ENCODE measurements around the gene PAX2.

Gene PAX2

GRCh38 chr10:100793055-100793454 lies 47.7 kb downstream of the PAX2 start:
- H3K4me3 ChIP-seq (replicated peaks; ENCODE audit: insufficient read depth, low read length): no peak overlapping the region
- no peak for TF ChIP-seq POLR2AphosphoS5 (IDR thresholded peaks at IDR 0.05; ENCODE audit: low read depth)
- no peak for TF ChIP-seq GABPA (IDR thresholded peaks at IDR 0.05; ENCODE audit: low read depth)
- TF ChIP-seq SPI1 (IDR thresholded peaks at IDR 0.05; ENCODE audit: borderline replicate concordance, low read depth): no peak
- no peak for TF ChIP-seq CTCF (IDR thresholded peaks at IDR 0.05; ENCODE audit: insufficient read depth, low read length)
- TF ChIP-seq REST (IDR thresholded peaks at IDR 0.05; ENCODE audit: insufficient replicate concordance, low read depth): no peak

GRCh38 chr10:100799881-100800280 lies 54.5 kb downstream of the PAX2 start:
- no peak overlapping the region for H3K4me3 ChIP-seq (replicated peaks; ENCODE audit: insufficient read depth, low read length)
- TF ChIP-seq REST (IDR thresholded peaks at IDR 0.05; ENCODE audit: insufficient replicate concordance, low read depth) (no peak), GABPA (IDR thresholded peaks at IDR 0.05; ENCODE audit: low read depth) (no peak), SPI1 (IDR thresholded peaks at IDR 0.05; ENCODE audit: borderline replicate concordance, low read depth) (no peak), POLR2AphosphoS5 (IDR thresholded peaks at IDR 0.05; ENCODE audit: low read depth) (no peak), CTCF (IDR thresholded peaks at IDR 0.05; ENCODE audit: insufficient read depth, low read length) (no peak)
- peaks cover 26% of the 10 kb centered on the region for H3K27me3 ChIP-seq (ENCODE audit: insufficient read depth, poor library complexity, severe bottlenecking)
- DNase-seq (ENCODE audit: low read depth in 1 of 2, low spot score in 1 of 2): no peak
- H3K27ac ChIP-seq (replicated peaks): no peak overlapping the region

More at GRCh38 chr10:100793055-100793454, 47.7 kb downstream of the PAX2 start:
- no peak for DNase-seq (ENCODE audit: low read depth in 1 of 2, low spot score in 1 of 2)
- Histone ChIP-seq H3K27ac (replicated peaks) (no peak overlapping the region), H3K27me3 (ENCODE audit: insufficient read depth, poor library complexity, severe bottlenecking) (peaks cover 24% of the 10 kb centered on the region)

- no peak for DNase-seq (ENCODE audit: low read depth in 1 of 2, low spot score in 1 of 2)
- Histone ChIP-seq H3K27me3 (ENCODE audit: insufficient read depth, poor library complexity, severe bottlenecking) (peaks cover 26% of the 10 kb centered on the region), H3K27ac (replicated peaks) (no peak overlapping the region), H3K4me3 (replicated peaks; ENCODE audit: insufficient read depth, low read length) (no peak overlapping the region)
- no peak for TF ChIP-seq POLR2AphosphoS5 (IDR thresholded peaks at IDR 0.05; ENCODE audit: low read depth)
- no peak for TF ChIP-seq SPI1 (IDR thresholded peaks at IDR 0.05; ENCODE audit: borderline replicate concordance, low read depth)
- TF ChIP-seq GABPA (IDR thresholded peaks at IDR 0.05; ENCODE audit: low read depth): no peak
- TF ChIP-seq CTCF (IDR thresholded peaks at IDR 0.05; ENCODE audit: insufficient read depth, low read length): no peak
- no peak for TF ChIP-seq REST (IDR thresholded peaks at IDR 0.05; ENCODE audit: insufficient replicate concordance, low read depth)
Observed at GRCh38 chr10:100800931-100801330, 55.5 kb downstream of the PAX2 start.
